Stimulated activated naive CD4-positive, alpha-beta T cell (primary cell): Measurements from ENCODE around the gene NME3.
A peak's percentile ranks its signal among the peaks of the same experiment; 100 is the strongest.
"Not testable (repeated sequence)": the region's sequence is repeated elsewhere in the genome, so short reads cannot be mapped to it uniquely, and the experiment has no call there.

ENCODE experiments used
- DNase-seq, 6 experiments: peaks; one replicate each; lab custom pipeline; 2025; lab: John Stamatoyannopoulos, UW

Gene NME3

DNA sequence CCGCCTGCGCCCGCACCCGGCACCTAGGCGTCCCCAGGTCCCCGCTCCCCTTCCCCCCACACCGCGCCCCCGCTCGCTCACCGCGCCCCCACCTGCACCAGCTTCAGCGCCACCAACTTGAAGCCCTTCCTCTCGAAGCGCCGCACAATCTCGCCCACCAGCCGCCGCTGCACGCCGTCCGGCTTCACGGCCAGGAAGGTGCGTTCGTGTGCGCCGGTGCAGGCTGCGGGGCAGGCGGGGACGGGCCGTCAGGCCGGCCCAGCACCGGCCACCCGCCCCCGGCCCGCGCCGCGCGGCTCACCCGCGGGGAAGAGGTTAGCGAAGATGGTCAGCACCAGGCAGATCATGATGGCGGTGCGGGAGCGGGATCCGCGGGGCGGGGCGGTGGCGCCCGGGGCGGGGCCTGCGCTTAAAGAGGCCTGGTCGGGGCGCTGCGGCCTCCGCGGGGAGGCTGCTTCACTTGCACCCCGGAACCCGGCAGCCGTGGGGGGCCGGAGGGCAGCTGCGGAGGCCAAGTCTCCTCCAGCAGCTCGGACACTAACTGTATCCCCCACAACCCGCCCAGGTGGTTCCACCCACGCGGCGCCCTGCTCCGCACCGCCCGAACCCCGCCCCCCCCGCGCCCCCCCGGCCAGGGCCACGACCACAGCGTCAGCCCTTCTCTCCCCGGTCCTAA lies at the start of gene NME3:
TSS of gene NME3 (minus strand) at position 356 of the 676 bp plus-strand sequence. CDS start at position 347, 9 bp downstream.
- DNase-seq = peak; percentile 40 to 66 (median 65)

DNA sequence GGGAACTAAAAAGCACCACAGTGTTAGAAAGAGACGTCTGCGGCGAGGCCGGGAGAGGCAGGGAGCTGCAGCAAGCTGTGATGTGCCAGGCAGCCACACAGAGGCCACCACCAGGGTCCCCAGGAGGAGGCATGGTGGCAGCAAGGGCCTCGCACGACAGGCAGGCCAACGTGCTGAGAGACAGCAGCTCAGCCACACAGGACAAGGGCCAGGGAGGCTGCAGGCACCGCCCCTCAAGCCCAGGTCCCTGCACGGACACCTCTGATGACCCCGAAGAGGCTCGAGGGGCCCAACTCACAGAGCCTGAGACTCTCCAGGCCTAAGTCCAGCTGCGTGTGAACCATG lies 49.6 kb upstream of the NME3 start:
- DNase-seq = no peak

DNA sequence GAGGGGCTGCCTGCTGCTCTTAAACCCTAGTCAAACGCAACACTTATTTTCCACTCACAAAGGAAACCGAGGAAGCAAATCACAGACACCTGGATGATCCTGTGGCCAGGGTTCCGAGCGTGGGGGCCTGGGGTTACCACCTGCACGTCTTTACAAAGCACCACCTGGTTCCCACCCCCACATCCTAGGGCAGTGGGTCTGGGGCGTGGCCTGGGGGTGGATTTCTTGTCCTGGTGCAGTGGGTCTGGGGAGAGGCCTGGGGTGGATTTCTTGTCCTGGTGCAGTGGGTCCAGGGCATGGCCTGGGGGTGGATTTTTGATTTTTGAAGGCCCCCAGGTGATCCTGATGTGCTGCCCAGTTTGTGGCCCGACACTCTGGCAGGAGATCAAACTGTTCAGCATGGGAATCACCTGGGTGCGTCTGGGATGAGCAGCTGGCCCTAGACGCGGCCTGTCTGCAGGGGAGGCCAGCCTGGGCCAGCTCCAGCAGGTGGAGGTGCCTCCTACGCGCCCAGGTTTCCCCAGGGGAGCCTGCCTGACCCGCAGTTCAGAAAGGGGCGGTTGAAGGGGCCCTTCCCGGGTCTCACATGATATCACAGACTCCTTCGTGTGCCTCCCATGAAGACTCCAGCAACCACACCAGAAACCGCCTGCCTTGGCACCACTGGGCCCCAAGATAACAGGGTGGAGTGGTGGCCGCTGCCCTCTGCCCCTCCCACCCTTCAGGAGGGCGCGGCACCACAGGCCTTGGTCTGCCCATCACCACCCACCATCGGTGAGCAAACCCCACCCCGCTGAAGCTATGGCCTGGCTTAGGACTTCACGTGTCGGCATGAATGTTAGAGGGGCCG lies 49.0 kb upstream of the NME3 start:
- DNase-seq = no peak

DNA sequence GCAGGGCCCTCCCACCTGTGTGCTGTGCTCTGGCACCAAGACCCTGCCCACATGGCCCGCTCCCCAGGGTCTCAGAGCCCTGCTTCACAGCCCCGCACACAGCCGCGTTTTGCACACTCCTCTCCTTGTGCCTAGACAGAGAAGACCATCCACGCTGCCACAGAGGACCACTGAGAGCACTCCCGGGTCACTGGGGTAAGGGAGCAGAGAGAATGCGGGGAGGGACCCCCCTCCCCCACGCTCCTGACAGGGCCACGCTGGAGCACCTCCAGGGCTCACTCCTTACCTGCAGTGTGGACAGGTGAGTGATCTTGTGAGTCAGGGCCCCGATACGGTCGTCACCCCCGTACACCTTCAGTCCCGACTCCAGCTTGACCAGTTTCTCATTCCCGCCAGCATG lies 48.3 kb upstream of the NME3 start:
- DNase-seq = no peak

DNA sequence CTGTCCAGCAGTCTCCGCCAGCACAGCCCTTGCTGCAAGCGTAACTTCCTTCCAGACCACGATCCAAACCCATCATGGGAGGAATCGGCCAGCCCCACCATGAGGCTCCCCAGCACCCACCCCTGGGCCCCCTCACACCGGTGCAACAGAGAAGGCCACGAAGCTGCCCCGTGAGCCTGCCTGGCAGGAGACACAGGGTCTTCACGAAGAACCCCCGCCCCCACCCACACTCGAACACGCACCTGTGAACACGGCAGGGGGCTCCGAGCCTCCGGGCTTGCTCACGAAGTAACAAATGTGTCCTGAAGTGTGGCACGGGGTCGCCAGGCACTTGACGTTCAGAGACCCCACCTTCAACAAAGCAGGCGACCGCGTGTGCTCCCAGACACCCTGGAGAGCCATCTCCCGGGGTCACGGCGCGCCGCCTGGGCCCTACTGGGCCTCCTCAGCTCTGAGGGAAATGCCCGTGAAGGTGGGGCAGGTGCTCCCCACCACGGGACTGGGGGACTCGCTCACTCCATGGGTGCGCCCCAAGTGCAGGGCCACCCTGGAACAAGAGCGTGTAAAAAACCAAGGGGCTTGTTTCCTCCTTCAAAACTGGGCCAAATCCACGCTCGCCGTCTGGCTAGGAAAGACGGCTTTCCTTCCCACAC lies 47.7 kb upstream of the NME3 start:
- DNase-seq = no peak

DNA sequence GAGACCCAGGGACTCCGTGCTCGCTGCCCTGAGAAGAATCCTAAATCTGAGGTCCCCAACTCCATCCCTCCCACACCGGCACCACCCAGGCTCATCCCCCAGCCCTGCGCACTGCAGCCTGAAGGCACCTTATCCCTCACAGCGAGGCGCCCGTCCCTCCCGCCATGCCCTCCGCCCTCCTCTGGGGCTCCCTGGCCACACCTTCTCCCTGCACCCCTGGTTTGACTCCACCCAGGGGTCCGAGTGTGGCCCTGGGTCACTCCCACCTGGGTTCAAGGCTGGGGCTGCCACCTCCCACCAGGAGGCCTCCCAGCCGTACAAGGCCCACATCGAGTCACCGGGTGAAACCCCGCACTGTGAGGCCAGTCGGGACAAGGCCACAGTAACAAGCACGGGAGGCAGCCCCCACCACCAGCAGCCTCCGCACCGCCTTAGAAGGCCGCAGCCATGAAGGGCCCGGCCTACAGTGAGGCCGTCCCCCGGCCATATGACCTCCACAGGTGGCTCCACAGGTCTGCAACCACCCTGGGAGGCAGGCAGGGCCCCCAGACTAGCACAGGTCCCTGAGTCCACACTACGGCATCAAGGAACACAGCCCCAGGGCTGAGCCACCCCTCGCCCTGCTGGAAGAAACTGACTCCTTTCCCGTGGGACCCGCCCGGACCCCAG lies 47.0 kb upstream of the NME3 start:
- DNase-seq = no peak

DNA sequence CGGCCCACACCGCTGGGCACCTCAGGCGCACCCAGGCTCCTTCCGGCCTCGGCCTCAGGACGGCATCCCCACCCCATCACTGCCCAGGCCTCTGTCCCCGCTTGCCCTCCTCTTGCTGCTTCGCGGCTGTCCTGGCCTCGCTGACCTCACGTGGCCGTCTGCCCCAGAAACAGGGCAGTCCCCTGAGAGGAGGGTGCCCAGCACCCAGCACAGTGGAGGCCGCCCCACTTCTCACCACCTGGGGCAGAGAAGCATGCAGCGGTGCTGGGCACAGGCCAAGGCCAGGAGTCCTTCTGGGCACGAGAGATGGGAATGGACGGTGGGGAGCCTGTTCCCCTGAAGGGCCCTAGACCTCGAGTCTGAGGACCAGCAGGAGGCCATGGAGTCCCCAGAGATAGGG lies 46.4 kb upstream of the NME3 start:
- no peak for DNase-seq

DNA sequence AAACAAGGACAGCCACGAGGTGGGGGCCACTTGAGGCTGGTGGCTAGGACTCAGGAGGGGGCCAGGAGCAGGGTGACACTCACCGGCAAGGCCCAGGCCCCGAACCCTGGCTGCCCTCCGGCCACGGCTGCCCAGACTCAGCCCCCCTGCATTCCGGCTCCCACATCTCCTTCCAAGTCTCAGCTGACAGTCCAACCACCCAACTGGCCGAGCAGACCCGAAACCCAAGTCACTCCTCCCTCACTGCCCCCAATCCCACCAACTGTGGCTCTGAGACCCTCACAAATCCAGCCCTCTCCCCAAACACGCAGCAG lies 45.9 kb upstream of the NME3 start:
- DNase-seq = no peak

DNA sequence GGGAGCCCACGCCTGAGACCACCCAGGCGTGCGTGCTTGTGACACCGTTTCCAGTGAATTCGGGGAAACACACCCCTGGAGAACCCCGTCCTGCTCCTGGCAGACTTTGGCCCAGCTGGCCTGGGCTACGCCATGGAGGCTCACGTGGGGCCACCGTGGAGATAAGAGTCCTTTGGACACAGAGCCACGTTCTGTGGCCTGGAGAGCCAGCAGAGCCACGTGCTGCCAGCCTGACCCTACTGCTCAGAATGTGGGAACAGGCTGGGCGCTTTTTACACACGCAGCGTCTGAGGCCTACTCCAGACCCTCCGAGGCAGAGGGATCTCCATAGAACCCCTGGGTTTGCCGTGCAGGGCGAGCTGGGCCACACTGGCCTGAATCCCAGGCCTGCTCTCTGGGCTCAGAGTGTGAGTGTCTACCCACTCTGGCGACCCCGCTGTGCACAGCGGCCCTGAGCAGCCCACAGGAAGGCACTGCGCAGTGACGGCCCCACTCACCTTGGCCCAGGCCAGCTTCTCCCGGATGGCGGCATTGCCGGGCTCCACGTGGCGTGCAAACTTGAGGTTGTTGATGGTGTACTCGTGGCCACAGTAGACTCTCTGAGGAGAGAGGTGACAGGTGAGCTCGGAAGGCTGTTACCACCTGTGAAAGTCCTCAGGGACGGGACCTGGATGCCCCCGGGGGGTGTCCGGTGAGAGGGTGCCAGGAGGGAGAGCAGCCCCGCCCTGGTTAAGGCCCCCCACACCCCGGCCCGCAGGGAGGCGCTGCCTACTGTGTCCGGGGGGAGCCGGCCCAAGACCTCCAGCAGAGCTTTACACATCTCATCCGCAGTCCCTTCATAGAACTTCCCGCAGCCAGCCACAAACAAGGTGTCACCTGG lies 45.3 kb upstream of the NME3 start:
- no peak for DNase-seq

DNA sequence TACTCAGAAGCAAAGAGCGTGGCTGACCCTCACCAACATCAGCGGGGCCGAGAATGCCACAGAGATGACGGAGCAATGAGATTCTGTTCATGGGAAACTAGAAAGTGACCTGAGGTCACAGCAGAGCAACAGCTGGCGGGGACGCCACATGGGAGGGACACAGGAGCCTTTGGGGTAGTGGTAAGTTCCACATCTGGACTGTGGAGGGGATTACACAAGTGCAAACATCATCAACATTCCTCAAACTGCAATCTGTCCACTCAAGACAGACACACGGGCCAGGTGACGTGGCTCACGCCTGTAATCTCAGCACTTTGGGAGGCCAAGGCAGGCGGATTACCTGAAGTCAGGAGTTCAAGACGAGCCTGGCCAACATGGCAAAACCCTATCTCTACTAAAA lies 44.1 kb upstream of the NME3 start:
- DNase-seq = no peak

DNA sequence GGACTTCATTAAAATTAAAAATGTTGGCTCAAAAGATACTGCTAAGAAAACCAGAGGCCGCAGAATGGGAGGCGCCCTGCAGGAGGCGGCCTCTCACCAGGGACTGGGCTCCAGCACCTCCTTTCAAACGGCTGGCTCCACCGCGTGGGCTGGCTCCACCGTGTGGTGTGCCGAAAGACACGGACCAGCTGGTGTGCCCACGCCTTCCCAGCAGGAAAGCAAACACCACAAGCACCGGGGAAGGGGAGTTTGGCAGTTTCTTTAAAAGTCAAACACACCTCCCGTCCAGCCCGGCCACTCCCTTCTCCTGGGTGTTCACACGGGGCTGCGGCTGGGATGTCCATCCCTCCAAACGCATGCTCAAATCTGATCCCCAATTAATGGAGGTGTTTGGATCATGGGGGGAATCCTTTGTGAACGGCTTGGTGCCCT lies 41.4 kb upstream of the NME3 start:
- DNase-seq = peak; percentile 23 to 52 (median 42)

DNA sequence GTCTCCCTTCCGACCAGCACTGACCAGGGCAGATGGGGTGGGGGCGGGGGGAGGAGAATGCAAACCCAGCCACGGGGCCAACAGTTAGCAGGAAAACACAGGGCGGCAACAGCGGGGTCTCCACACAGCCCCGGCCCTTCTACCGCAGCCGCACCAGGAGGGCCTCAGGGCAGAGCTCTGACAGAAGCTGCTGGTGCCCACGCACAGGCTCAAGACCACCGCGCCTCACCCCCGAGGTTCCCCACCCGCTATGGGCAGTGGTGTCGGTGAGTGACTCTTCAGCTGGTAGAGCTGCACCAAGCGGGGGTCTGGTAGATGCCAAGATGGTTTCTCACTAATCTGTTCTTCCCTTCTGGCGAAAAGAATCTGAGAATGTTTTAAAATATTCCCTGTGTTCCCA lies 39.2 kb upstream of the NME3 start:
- DNase-seq = no peak

DNA sequence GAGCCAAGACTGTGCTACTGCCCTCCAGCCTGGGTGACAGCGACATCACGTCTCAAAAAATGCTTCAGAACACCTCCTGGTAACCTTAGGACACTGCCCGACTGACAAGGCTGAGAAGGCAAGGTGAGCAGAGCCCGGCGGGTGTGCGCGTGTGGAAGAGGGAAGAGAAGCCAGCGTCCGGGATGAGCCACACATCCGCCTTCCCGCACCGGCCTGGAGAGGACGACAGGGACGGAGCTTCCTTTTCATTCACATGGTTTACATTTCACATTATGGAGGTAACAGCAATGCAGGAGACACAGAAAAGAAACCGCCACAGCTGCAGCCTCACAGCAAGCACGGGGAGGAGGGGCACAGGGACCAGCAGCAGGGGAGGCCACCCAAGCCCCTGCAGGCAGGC lies 38.8 kb upstream of the NME3 start:
- no peak for DNase-seq

DNA sequence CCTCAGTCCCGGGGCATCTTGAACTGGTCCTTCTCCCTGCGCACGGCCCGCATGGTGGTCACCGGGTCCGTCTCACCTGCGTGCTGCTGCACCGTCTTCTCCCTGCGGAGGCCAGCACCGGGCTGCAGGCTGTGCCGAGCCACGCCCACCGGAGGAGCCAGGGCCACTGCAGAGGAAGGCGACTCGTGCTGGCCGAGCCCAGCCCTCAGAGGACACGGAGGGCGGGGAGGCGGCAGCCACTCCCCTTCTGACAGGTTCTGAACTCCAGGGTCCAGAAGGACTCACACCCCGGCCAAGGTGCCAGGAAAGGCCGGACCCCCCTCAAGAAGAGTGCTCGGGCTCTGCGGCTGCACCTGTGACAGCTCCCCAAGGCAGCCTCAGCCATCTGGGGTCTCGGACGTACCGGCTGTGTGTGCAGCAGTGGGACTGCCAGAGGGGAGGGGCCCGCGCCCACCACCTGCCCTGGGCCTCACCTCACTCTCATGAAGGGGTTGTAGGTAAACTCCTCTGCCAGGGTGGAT lies 38.0 kb upstream of the NME3 start:
- no peak for DNase-seq

DNA sequence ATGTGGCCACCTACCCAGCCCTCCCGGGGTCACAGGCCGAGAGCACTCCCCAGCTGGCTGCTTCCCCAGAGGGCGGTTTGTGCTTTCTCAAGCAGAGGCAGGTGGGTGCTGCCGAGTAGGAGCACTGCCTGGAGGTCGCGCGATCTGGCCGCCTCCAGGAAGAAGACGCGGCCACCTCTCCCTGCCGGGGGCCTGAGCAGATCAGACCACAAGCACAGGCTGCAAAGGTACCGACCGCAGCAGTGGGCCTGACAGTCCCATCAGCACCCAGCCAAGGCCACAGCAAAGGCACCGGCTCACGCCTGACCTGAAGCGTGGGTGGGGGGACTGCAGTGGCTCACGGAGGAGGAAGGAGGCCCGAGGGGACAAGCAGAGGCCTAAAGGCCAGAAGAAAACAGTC lies 37.3 kb upstream of the NME3 start:
- DNase-seq = no peak

DNA sequence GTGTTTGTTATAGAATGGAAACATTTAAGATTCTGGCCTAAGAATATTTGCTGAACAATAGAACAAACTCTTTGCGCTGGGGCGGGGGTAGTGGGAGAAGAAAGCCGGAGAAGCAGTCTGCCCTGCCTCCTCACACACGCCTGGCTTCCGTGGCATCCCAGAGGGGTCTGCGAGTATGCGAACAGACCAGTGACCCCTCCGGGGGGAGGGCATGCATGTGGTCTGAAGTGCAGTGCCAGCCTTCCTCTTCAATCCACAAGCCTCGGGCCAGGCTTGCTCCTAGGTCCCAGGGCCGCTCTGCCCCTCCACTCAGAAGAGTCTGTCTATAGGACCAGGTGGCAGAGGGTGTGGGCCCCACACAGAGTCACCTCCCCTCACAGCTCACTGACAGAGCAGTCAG lies 36.3 kb upstream of the NME3 start:
- DNase-seq = no peak

DNA sequence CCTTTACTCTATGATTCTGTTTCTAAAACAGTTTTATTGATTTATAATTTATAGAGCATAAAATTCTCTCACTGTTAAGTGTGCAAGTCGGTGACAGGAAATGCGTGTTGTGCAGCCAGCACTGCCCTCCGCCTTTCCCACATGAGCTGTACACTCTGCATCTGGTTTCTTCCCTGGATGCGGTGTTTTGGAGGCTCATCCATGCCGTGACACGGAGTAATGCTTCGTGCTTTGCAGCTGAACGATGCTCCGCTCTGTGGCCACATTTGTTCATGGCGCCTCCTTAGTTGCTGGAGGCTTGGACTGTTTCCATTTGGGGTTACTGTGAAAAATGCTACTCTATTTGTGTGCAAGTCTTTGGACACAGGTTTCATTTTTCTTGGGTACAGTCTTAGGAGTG lies 29.4 kb upstream of the NME3 start:
- no peak for DNase-seq

DNA sequence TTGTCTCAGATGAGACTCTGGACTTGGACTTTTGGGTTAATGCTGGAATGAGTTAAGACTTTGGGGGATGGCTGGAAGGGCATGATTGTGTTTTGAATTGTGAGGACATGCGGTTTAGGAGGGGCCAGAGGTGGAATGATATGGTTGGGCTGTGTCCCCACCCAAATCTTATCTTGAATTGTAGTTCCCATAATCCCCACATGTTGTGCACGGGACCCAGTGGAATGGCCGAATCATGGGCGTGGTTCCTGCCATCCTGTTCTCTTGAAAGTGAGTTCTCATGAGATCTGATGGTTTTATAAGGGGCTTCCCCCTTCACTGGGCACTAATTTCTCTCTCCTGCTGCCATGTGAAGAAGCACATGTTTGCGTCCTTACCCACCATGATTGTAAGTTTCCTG lies 27.9 kb upstream of the NME3 start:
- DNase-seq = not testable (repeated sequence)

DNA sequence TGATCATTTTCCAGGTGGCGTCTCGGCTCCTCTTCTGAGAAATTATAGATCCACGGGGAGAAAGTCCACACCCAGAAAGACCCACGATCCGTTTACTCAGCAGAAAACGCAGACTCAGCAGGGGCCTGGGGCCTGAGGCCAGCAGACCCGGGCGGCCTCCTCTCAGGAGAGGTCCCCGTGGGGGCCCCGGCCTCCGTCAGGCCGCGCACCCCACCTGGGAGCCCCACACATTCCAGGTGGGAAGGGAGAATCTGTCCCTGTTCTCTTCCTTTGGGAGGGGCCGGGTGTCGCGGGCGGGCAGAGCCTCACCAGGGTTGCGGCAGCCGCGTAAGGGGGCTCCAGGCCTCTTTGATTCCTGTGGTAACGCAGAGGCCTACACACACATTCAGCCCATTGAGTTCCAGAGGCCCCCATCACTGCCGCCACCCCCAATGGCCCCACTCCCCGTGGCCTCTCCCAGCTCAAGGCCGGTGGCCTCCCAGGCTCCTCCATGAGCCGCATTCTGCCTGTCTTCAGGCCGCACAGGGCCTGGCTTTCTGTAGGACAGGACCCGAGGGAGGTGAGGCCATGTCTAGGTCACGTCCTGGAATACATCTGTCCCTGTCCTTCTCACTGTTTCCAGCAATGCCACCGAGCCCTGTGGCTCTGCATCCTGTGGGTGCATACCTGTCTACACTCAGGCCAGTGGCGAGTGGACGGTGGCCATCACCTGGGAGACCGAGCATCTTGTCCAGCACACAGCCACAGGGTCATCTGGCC lies 23.7 kb upstream of the NME3 start:
- no peak for DNase-seq

DNA sequence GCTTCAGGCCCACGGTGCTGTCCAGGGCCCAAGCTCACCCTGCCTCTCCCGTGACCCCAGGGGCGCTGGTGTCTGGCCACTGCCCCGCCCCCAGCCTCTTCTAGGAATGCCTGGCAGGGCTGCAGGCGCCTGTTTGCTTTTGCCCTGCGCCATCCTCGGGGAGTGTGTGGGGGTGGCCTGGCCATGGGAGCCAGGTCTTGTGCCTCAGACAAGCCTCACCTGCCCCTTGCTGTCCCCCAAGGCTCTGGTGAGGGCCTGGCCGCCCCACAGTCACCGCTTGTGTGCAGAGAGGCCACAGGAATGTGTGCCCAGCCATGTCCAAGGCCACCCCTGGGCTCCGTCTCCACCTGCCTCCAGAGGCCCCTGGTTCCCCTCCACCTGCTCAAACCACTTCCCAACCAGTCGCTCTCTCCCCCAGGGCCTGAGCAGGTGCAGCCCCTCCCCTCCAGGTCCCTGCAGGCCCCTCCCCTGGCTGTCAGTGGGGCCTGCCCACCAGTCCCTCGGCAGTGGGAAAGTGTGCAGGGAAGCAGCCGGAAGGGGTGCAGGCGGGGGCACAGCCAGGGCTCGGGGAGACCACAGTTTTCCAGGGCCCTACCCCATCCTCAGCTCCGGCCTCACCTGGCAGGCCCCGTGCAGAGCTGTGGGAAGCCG lies 23.0 kb upstream of the NME3 start:
- DNase-seq = no peak
